GM12892 (cell line): Measurements from ENCODE around the gene CDC5L.

Experiments used
- DNase-seq: peaks from one replicate; pipeline ENCODE4 v3.0.0; 2011; ENCODE audit not compliant: insufficient read length
- FAIRE-seq: peaks from 2 replicates; lab custom pipeline; 2011; peaks lifted over from hg19 to GRCh38; lab: Jason Lieb, UNC
- POLR2A ChIP-seq: IDR thresholded peaks from 2 replicates; pipeline ENCODE4 v1.6.1; 2011; ENCODE audit warnings: low read depth, low read length, control low read depth
- POLR2AphosphoS5 ChIP-seq: IDR thresholded peaks from 2 replicates; pipeline ENCODE4 v1.6.1; 2011; ENCODE audit warnings: low read depth, low read length, control low read depth
- TAF1 ChIP-seq: IDR thresholded peaks from 2 replicates; pipeline ENCODE4 v1.6.1; 2011; ENCODE audit warnings: low read depth, mild to moderate bottlenecking, control low read depth, low read length, borderline replicate concordance

CDC5L gene

GRCh38 chr6:44498436-44498835 lies 110.9 kb downstream of the CDC5L start:
- no peak for TF ChIP-seq POLR2A
- TF ChIP-seq TAF1, result no peak
- TF ChIP-seq POLR2AphosphoS5, result no peak
- FAIRE-seq, result no peak
- DNase-seq, result no peak

- no peak for DNase-seq
- no peak for FAIRE-seq
- TF ChIP-seq POLR2AphosphoS5 (no peak), POLR2A (no peak), TAF1 (no peak)
These were observed 112.1 kb downstream of the CDC5L start for GRCh38 chr6:44499609-44500008.
